Measurements from ENCODE around the gene DUOXA1. TPM values are rescaled to one million over a fixed set of nuclear protein-coding genes. Genes with fewer than 3 reads are reported as not detected.

DUOXA1 gene
- total RNA-seq, 1 donor from 2014 or later, result not detected

- no peak overlapping the region for H3K27ac Mint-ChIP-seq
These were observed 15.1 kb upstream of the DUOXA1 start for GRCh38 chr15:45144775-45145174.

GRCh38 chr15:45143946-45144345 lies 14.3 kb upstream of the DUOXA1 start:
- no peak overlapping the region for H3K27ac ChIP-seq
- no peak for TF ChIP-seq EZH2phosphoT487 (IDR thresholded peaks at IDR 0.05)
- no peak for TF ChIP-seq EZH2 (IDR thresholded peaks at IDR 0.05)
- no peak for TF ChIP-seq CTCF (IDR thresholded peaks at IDR 0.05)
- no peaks in the 10 kb centered on the region for H4K20me1 ChIP-seq (ENCODE audit: low read depth)
- Mint-ChIP-seq H3K4me3 (no peak overlapping the region), H3K27me3 (ENCODE audit: insufficient read depth, low read depth) (peaks cover 9% of the 10 kb centered on the region), H3K9me3 (no peaks in the 10 kb centered on the region), H3K27ac (no peak overlapping the region), H3K4me1 (no peaks in the 10 kb centered on the region), H3K36me3 (no peaks in the 10 kb centered on the region)
- H3K36me3 ChIP-seq, result no peaks in the 10 kb centered on the region
- no peaks in the 10 kb centered on the region for H3K9me3 ChIP-seq (ENCODE audit: low read depth)
- no peak for DNase-seq (ENCODE audit: low spot score)
- H3K4me3 ChIP-seq, result no peak overlapping the region
- no peak overlapping the region for H2AFZ ChIP-seq (replicated peaks)
- H3K79me2 ChIP-seq (ENCODE audit: low read depth), result no peaks in the 10 kb centered on the region
- H3K4me2 ChIP-seq, result no peak overlapping the region
- no peaks in the 10 kb centered on the region for H3F3A ChIP-seq (ENCODE audit: low read depth)
- H3K4me1 ChIP-seq, result peaks cover 1% of the 10 kb centered on the region
- H3K27me3 ChIP-seq, result peaks cover 6% of the 10 kb centered on the region
- H3K9ac ChIP-seq, result no peak overlapping the region

More at GRCh38 chr15:45144775-45145174, 15.1 kb upstream of the DUOXA1 start:
- Histone ChIP-seq H3K4me3 (no peak overlapping the region), H3K79me2 (ENCODE audit: low read depth) (no peaks in the 10 kb centered on the region), H3K9ac (no peak overlapping the region), H3K4me2 (no peak overlapping the region), H3K27ac (no peak overlapping the region), H3K4me1 (peaks cover 7% of the 10 kb centered on the region), H3K36me3 (no peaks in the 10 kb centered on the region), H2AFZ (replicated peaks) (no peak overlapping the region), H4K20me1 (ENCODE audit: low read depth) (no peaks in the 10 kb centered on the region), H3K9me3 (ENCODE audit: low read depth) (no peaks in the 10 kb centered on the region), H3K27me3 (peaks cover 6% of the 10 kb centered on the region), H3F3A (ENCODE audit: low read depth) (no peaks in the 10 kb centered on the region)
- Mint-ChIP-seq H3K9me3 (no peaks in the 10 kb centered on the region), H3K4me1 (no peaks in the 10 kb centered on the region), H3K4me3 (no peak overlapping the region), H3K36me3 (no peaks in the 10 kb centered on the region), H3K27me3 (ENCODE audit: insufficient read depth, low read depth) (peaks cover 10% of the 10 kb centered on the region)
- TF ChIP-seq CTCF (IDR thresholded peaks at IDR 0.05) (no peak), EZH2phosphoT487 (IDR thresholded peaks at IDR 0.05) (no peak), EZH2 (IDR thresholded peaks at IDR 0.05) (no peak)
- DNase-seq (ENCODE audit: low spot score), result no peak

DNA sequence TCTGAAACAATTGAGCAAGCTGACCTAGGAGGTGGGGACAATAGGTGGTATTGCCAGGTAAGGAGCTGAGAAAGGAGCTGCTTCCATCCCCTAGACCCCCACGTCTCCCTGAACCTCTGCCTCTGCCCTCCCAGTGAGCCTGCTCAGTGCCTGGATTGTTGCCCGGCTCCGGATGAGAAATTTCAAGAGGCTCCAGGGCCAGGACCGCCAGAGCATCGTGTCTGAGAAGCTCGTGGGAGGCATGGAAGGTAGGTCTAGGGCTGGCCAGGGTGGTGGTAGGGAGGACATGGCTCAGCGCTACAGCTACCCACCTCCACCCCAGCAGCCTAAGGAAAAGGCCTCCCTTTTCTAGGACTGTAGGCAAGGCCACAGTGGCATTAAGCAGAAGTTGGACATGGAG lies 13.4 kb upstream of the DUOXA1 start:
- H3K4me2 ChIP-seq, result no peak overlapping the region
- H3K27ac ChIP-seq, result no peak overlapping the region
- Mint-ChIP-seq H3K36me3 (no peaks in the 10 kb centered on the region), H3K4me1 (no peaks in the 10 kb centered on the region), H3K4me3 (no peak overlapping the region), H3K9me3 (no peaks in the 10 kb centered on the region), H3K27ac (no peak overlapping the region), H3K27me3 (ENCODE audit: insufficient read depth, low read depth) (peaks cover 9% of the 10 kb centered on the region)
- H3F3A ChIP-seq (ENCODE audit: low read depth), result no peaks in the 10 kb centered on the region
- no peak overlapping the region for H3K9ac ChIP-seq
- no peaks in the 10 kb centered on the region for H3K79me2 ChIP-seq (ENCODE audit: low read depth)
- peaks cover 6% of the 10 kb centered on the region for H3K27me3 ChIP-seq
- H3K4me1 ChIP-seq, result no peaks in the 10 kb centered on the region
- H3K9me3 ChIP-seq (ENCODE audit: low read depth), result no peaks in the 10 kb centered on the region
- no peak for DNase-seq (ENCODE audit: low spot score)
- no peak overlapping the region for H2AFZ ChIP-seq (replicated peaks)
- no peak overlapping the region for H3K4me3 ChIP-seq
- no peaks in the 10 kb centered on the region for H4K20me1 ChIP-seq (ENCODE audit: low read depth)
- no peaks in the 10 kb centered on the region for H3K36me3 ChIP-seq
- TF ChIP-seq CTCF (IDR thresholded peaks at IDR 0.05) (no peak), EZH2 (IDR thresholded peaks at IDR 0.05) (no peak), EZH2phosphoT487 (IDR thresholded peaks at IDR 0.05) (no peak)
